Endothelial cell of umbilical vein (primary cell): ENCODE results near the gene VSIG1. TPM values are rescaled to one million over a fixed set of nuclear protein-coding genes. Genes with fewer than 3 reads are reported as not detected.

Experiments
- BruUV-seq: library from RNA; stranded (reverse); fragments of 400-500 nt; replicated peaks from 2 replicates; lab custom pipeline; 2021; lab: Mats Ljungman, UMichigan
- CTCF ChIA-PET: fragments of 300-600, 350-600 bp; sonication (Branson Sonifier 250); formaldehyde crosslinking; loops from one replicate; lab custom pipeline; 2021; ENCODE audit warnings: antibody characterized with exemption, inconsistent platforms; lab: Charles Lee
- POLR2A ChIA-PET: fragments of 300-600, 350-600 bp; sonication (Branson Sonifier 250); formaldehyde crosslinking; loops from one replicate; lab custom pipeline; 2021; ENCODE audit warnings: antibody characterized with exemption, inconsistent platforms; lab: Charles Lee
- DNase-seq: peaks from one replicate; pipeline ENCODE4 v3.0.0-alpha.2; 2011; ENCODE audit warnings: low read depth, low spot score
- FAIRE-seq: peaks from 2 replicates; lab custom pipeline; 2011; peaks lifted over from hg19 to GRCh38; lab: Jason Lieb, UNC
- H2AFZ ChIP-seq: 2 replicates; pipeline ENCODE4 v1.6.0; 2012; ENCODE audit warnings: low read depth, low read length, control low read depth, inconsistent platforms
- H3K27ac ChIP-seq: 2 replicates; pipeline ENCODE4 v1.5.1; 2011; ENCODE audit warnings: low read depth, mild to moderate bottlenecking, control low read depth, low read length, moderate library complexity; ENCODE audit not compliant: insufficient read depth
- H3K27me3 ChIP-seq, 2 experiments: 2 replicates each; pipeline versions ENCODE4 v1.6.0 to v1.6.1; 2011; ENCODE audit warnings: low read length in 2 of 2, mixed read lengths in 1 of 2; ENCODE audit not compliant: control insufficient read depth in 2 of 2, insufficient read depth in 2 of 2
- H3K36me3 ChIP-seq, 2 experiments: 2 replicates in 1 of 2; 3 replicates in 1 of 2; pipeline ENCODE4 v1.5.1; 2011; ENCODE audit warnings: low read length in 2 of 2, mild to moderate bottlenecking in 1 of 2, moderate library complexity in 1 of 2; ENCODE audit not compliant: control insufficient read depth in 2 of 2, insufficient read depth in 2 of 2; ENCODE audit errors: extremely low read depth in 1 of 2
- H3K4me1 ChIP-seq: 3 replicates; pipeline ENCODE4 v1.5.1; 2011; ENCODE audit warnings: mild to moderate bottlenecking, low read length; ENCODE audit not compliant: control insufficient read depth, insufficient read depth; ENCODE audit errors: extremely low read depth
- H3K4me2 ChIP-seq: 2 replicates; pipeline ENCODE4 v1.6.1; 2011; ENCODE audit warnings: low read length, control low read depth, mixed read lengths; ENCODE audit not compliant: insufficient read depth
- H3K4me3 ChIP-seq, 3 experiments: fragments of 200-600 bp in 1 of 3; sonication (generic), shearing (Covaris generic) in 1 of 3; replicated peaks in 1 of 3; 2 replicates each; pipeline ENCODE4 v1.5.1; 2011 to 2016; ENCODE audit warnings: control low read depth in 3 of 3, low read length in 3 of 3, mild to moderate bottlenecking in 2 of 3, inconsistent platforms in 1 of 3, low read depth in 1 of 3, moderate library complexity in 1 of 3; ENCODE audit not compliant: insufficient read depth in 1 of 3
- H3K79me2 ChIP-seq: 2 replicates; pipeline ENCODE4 v1.6.0; 2012; ENCODE audit warnings: low read length, inconsistent platforms; ENCODE audit not compliant: control insufficient read depth, insufficient read depth
- H3K9ac ChIP-seq: replicated peaks from 2 replicates; pipeline ENCODE3; 2011; ENCODE audit warnings: low read length, control low read depth; ENCODE audit not compliant: insufficient read depth; ENCODE audit errors: extremely low read depth
- H3K9me1 ChIP-seq: replicated peaks from 3 replicates; pipeline ENCODE4 v1.6.0; 2011; ENCODE audit warnings: mild to moderate bottlenecking, low read length; ENCODE audit not compliant: control insufficient read depth, insufficient read depth; ENCODE audit errors: extremely low read depth
- H3K9me3 ChIP-seq: replicated peaks from 2 replicates; pipeline ENCODE4 v1.5.1; 2012; ENCODE audit warnings: low read length, inconsistent platforms; ENCODE audit not compliant: control insufficient read depth, insufficient read depth
- H4K20me1 ChIP-seq: replicated peaks from 2 replicates; pipeline ENCODE3; 2011; ENCODE audit warnings: mild to moderate bottlenecking, low read length; ENCODE audit not compliant: control insufficient read depth, insufficient read depth; ENCODE audit errors: extremely low read depth
- CTCF ChIP-seq, 2 donors: IDR thresholded peaks; 1 replicate in 1 of 2; 2 replicates in 1 of 2; pipeline ENCODE4 v1.5.1; 2011; ENCODE audit warnings: low read length in 2 of 2, mild to moderate bottlenecking in 2 of 2, moderate library complexity in 2 of 2, control low read depth in 1 of 2, inconsistent platforms in 1 of 2, low read depth in 1 of 2; ENCODE audit not compliant: insufficient read depth in 1 of 2; ENCODE audit errors: extremely low read depth in 1 of 2
- EZH2 ChIP-seq: IDR thresholded peaks from 2 replicates; pipeline ENCODE4 v1.6.1; 2012; ENCODE audit warnings: borderline replicate concordance, low read depth, mild to moderate bottlenecking, moderate library complexity, low read length, inconsistent platforms; ENCODE audit not compliant: severe bottlenecking
- FOS ChIP-seq: IDR thresholded peaks from 2 replicates; pipeline ENCODE4 v1.6.1; 2011; ENCODE audit warnings: mild to moderate bottlenecking, low read length, moderate library complexity, borderline replicate concordance; ENCODE audit not compliant: insufficient read depth
- GATA2 ChIP-seq: IDR thresholded peaks from 2 replicates; pipeline ENCODE4 v1.7.0; 2011; ENCODE audit warnings: low read depth, mild to moderate bottlenecking, moderate library complexity, mixed read lengths, low read length; ENCODE audit not compliant: insufficient read length, insufficient read depth
- JUN ChIP-seq: IDR thresholded peaks from 2 replicates; pipeline ENCODE4 v1.6.1; 2011; ENCODE audit warnings: borderline replicate concordance, low read depth; ENCODE audit not compliant: insufficient read length, insufficient read depth
- MYC ChIP-seq: IDR thresholded peaks from one replicate; pipeline ENCODE4 v1.6.1; 2011; ENCODE audit warnings: mild to moderate bottlenecking, low read depth, low read length
- POLR2A ChIP-seq: IDR thresholded peaks from 2 replicates; pipeline ENCODE4 v1.6.1; 2012; ENCODE audit warnings: low read depth, mild to moderate bottlenecking, control low read depth, low read length
- POLR2AphosphoS5 ChIP-seq: IDR thresholded peaks from 2 replicates; pipeline ENCODE4 v1.6.1; 2012; ENCODE audit warnings: low read depth, mild to moderate bottlenecking, control low read depth, low read length, moderate library complexity; ENCODE audit not compliant: insufficient read depth
- dilution Hi-C: fragments of 300-500 bp; cut with MboI; formaldehyde crosslinking; loops from one replicate; pipeline ENCODE4 v1.15.0; 2019; ENCODE audit warnings: low sequenced_read_pairs; ENCODE audit not compliant: extremely low pct_ligation_motif_present
- intact Hi-C: fragments of 100-400 bp; cut with micrococcal nuclease; formaldehyde crosslinking; loops from one replicate; pipeline ENCODE4 v1.10.0; 2022
- polyA plus RNA-seq, 4 experiments: library from polyadenylated mRNA; depleted of rRNA in 3 of 4; stranded (reverse) in 3 of 4; unstranded in 1 of 4; fragments of >200 nt; gene quantifications; 2 replicates each; pipeline versions ENCODE4 v1.2.1 to v1.2.3, GENCODE V29; 2011 to 2012; ENCODE audit warnings: missing spikeins in 1 of 4
- total RNA-seq: library from RNA; stranded (reverse); gene quantifications from 2 replicates; pipeline ENCODE4 v1.2.3, GENCODE V29; 2021
- TF ChIP-seq, protein P1 (sequence below): IDR thresholded peaks from 2 replicates; pipeline ENCODE4 v1.6.1; 2011; ENCODE audit not compliant: insufficient read depth, insufficient read length

The VSIG1 gene
- total and polyA plus RNA-seq, 2 donors (not counting 3 experiments of a cell fraction or from before 2014, with no cell fraction given), result 1.5 to 2.1 TPM

- intact Hi-C loops, result loop anchor here (10.0 kb wide), 1 partner anchor 311 kb away; no protein-coding TSS in a partner anchor
- Histone ChIP-seq H3K9me1 (no peaks in the 10 kb centered on the region), H3K4me2 (no peak overlapping the region), H2AFZ (no peak overlapping the region), H3K27me3 (no peaks in the 10 kb centered on the region), H3K4me1 (peaks cover 33% of the 10 kb centered on the region), H3K4me3 (no peak overlapping the region), H3K36me3 (no peaks in the 10 kb centered on the region), H3K27ac (peak overlapping the region; percentile 86), H3K9ac (peak overlapping the region; percentile 39), H3K9me3 (no peaks in the 10 kb centered on the region), H4K20me1 (no peaks in the 10 kb centered on the region), H3K79me2 (no peaks in the 10 kb centered on the region)
- TF ChIP-seq EZH2 (no peak), POLR2A (no peak), JUN (no peak), MYC (no peak), GATA2 (no peak), FOS (no peak), CTCF (IDR thresholded peaks at IDR 0.05; ENCODE audit: extremely low read depth in 1 of 2, insufficient read depth in 1 of 2, low read depth in 1 of 2, low read length in 2 of 2) (no peak), POLR2AphosphoS5 (no peak)
- TF ChIP-seq, protein P1, sequence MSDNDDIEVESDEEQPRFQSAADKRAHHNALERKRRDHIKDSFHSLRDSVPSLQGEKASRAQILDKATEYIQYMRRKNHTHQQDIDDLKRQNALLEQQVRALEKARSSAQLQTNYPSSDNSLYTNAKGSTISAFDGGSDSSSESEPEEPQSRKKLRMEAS, result no peak
- dilution Hi-C loops, result no loop called here
- CTCF ChIA-PET, result no interaction called here
- POLR2A ChIA-PET, result no interaction called here
- DNase-seq (no peak), FAIRE-seq (no peak)
- BruUV-seq, result no TSS peak
Observed at GRCh38 chrX:108025376-108025775, 19.5 kb upstream of the VSIG1 start.
